ENCODE results near the gene ZNF777.

DNA sequence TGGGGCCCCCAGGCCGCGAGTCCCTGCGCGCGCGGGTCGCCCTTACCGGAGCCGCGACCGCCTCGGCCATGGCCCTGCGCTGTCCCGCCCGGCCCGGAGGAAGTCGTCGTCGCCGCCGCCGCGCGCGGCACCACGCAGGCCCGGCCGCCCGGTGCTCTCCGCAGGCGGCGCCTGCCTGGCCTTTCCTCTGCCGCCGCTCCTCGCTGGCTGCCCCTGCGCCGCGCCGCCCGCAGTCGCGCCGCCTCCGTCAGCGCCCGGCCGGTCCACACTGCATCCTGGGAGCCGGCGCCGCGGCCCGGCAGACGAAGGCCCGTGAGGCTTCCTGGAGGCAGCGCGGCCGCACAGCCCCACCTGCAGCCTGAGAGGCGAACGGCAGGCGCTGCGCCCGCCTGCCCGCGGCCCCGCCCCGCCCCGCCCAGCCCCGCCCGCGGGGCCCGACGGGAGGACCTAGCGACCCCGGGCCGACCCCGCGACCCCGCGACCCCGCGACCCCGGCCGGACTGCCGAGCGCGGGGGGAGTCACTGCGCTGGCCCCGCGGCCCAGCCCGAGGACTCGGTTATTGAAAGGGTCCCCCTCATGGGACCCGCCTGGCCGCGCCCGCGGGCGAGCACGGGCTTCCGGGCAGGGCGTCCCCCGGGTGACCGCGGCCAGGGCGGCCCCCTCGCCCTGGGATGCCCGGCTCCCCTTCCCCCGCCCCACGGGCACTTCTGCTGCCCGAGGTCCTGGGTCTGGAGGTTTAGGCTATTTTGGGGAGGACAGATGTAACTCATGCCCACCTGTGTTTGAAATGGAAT is 36.8 kb upstream of the ZNF777 start, which contains the start of gene ZNF746:
- TF ChIP-seq, protein P1, sequence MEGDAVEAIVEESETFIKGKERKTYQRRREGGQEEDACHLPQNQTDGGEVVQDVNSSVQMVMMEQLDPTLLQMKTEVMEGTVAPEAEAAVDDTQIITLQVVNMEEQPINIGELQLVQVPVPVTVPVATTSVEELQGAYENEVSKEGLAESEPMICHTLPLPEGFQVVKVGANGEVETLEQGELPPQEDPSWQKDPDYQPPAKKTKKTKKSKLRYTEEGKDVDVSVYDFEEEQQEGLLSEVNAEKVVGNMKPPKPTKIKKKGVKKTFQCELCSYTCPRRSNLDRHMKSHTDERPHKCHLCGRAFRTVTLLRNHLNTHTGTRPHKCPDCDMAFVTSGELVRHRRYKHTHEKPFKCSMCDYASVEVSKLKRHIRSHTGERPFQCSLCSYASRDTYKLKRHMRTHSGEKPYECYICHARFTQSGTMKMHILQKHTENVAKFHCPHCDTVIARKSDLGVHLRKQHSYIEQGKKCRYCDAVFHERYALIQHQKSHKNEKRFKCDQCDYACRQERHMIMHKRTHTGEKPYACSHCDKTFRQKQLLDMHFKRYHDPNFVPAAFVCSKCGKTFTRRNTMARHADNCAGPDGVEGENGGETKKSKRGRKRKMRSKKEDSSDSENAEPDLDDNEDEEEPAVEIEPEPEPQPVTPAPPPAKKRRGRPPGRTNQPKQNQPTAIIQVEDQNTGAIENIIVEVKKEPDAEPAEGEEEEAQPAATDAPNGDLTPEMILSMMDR (IDR thresholded peaks at IDR 0.05) = peak in 3 of 7 experiments; percentile 20 to 85 (median 57)
- TF ChIP-seq EP300 (IDR thresholded peaks at IDR 0.05) = no peak
